HG03439 (cell line): Measurements from ENCODE around the gene GPR85.
A peak's percentile ranks its signal among the peaks of the same experiment; 100 is the strongest.
"Not testable (repeated sequence)": the region's sequence is repeated elsewhere in the genome, so short reads cannot be mapped to it uniquely, and the experiment has no call there.

Experiments
- ATAC-seq: cut with Tn5 transposase; IDR thresholded peaks from one replicate; pipeline ENCODE4 v1.9.1; 2021; ENCODE audit warnings: mild to moderate bottlenecking, moderate library complexity; ENCODE audit not compliant: unreplicated experiment

GPR85 gene

GRCh38 chr7:113084496-113085172, 2.0 kb downstream of the GPR85 start:
- ATAC-seq = no peak

- ATAC-seq = no peak
These were observed 2.7 kb downstream of the GPR85 start for GRCh38 chr7:113083816-113084495.

GRCh38 chr7:113083132-113083815, 3.4 kb downstream of the GPR85 start:
- ATAC-seq = peak; percentile 75

GRCh38 chr7:113078331-113078730, 8.3 kb downstream of the GPR85 start:
- ATAC-seq = no peak

GRCh38 chr7:113076703-113077102, 9.9 kb downstream of the GPR85 start:
- no peak for ATAC-seq

- no peak for ATAC-seq
These were observed 15.2 kb downstream of the GPR85 start for GRCh38 chr7:113071465-113071864.

- ATAC-seq = no peak
These were observed 24.1 kb downstream of the GPR85 start for GRCh38 chr7:113062499-113062898.

GRCh38 chr7:113060100-113060499, 26.5 kb downstream of the GPR85 start:
- ATAC-seq = no peak

DNA sequence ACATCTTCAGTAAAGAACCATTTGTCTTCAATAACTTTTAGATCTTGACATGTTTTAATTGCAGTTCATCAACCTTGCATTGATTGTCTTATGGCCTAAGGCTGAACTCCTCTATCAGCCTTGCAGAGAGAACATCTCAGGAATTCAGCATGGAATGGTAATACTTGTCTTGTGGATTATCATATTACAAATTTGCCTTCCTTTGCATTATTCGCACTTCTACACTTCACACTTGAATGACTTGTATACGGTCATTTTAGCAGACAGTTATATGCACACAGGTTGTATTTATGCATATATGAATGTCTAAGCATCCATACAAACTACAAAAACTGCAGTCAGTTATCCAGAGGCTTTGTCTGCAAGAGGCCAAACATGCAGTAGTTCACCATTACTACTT, 31.7 kb downstream of the GPR85 start:
- ATAC-seq = no peak

GRCh38 chr7:113054272-113054671, 32.4 kb downstream of the GPR85 start:
- not testable (repeated sequence) for ATAC-seq

DNA sequence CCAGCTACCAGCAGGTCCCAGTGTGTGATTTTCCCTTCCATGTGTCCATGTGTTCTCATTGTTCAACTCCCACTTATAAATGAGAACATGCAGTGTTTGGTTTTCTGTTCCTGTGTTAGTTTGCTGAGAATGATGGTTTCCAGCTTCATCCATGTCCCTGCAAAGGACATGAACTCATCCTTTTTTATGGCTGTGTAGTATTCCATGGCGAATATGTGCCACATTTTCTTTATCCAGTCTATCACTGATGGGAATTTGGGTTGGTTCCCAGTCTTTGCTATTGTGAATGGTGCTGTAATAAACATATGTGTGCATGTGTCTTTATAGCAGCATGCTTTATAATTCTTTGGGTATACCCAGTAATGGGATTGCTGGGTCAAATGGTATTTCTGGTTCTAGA, 37.4 kb downstream of the GPR85 start:
- not testable (repeated sequence) for ATAC-seq

DNA sequence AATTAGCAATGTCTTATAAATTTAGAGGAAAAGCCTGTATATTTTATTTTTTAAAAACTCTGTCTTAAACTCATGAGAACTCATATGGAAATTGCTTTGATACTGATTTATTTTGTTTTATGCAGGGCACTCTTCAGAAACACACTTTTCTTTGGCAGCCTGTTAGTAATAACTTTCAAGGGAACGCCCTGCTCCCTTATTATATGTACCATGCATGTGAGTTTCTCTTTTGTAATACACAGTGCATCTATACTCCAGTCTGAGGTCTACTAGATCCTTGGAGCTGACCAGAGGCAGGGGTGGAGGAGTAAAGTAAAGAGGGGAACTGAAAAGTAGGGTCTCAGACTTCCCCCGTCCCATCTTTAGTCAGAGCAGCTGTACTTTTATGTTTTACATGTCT, 40.2 kb downstream of the GPR85 start:
- no peak for ATAC-seq

DNA sequence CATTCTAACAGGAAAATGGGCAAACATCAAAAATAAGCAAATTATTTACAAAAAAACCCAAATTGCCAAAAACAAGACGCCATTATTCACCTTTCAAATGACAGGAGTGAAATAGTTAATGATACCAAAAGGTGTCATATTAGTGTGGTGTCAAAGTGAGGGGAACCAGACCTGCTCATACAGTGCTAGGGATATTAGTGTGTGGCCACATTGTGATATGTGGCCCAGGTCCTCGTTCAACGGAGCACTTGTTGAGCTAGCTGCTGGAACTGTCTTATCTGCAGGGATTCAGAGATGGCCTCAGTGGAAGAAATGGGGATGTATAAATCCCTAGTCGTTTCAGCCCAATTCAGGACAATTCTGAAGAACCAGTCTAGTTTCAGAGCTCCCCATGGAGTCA, 41.2 kb downstream of the GPR85 start:
- no peak for ATAC-seq

GRCh38 chr7:113044394-113044793, 42.2 kb downstream of the GPR85 start:
- no peak for ATAC-seq

DNA sequence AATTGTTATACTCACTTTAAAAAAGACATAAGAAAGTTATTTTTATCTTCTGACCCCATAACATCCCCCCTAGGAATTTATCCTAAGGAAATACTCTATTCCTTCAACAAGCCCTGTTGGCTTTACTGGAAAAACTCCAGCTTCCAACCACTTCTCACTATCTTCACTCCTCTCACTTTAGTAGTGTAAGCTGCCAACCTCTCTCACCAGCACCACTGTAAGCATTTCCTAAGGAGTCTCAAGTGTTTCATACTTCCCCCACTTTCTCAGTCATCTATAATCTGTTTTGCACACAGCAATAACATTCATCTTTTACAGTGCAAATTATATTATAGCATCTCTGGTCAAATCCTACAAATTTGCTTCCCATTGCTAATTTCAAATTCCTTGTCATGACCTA, 45.8 kb downstream of the GPR85 start:
- ATAC-seq = no peak

- no peak for ATAC-seq
These were observed 52.7 kb downstream of the GPR85 start for GRCh38 chr7:113033959-113034358.
